ENCODE data around the gene BRD7.

The BRD7 gene

GRCh38 chr16:50293041-50293783 lies 75.6 kb downstream of the BRD7 start:
- in situ Hi-C loops (cut with HindIII; ENCODE audit: low sequenced_read_pairs) = no loop called here

GRCh38 chr16:50292566-50292948 lies 76.2 kb downstream of the BRD7 start:
- in situ Hi-C loops (cut with HindIII; ENCODE audit: low sequenced_read_pairs) = no loop called here

- in situ Hi-C loops (cut with HindIII; ENCODE audit: low sequenced_read_pairs) = no loop called here
Observed at GRCh38 chr16:50291719-50292565, 76.8 kb downstream of the BRD7 start.

DNA sequence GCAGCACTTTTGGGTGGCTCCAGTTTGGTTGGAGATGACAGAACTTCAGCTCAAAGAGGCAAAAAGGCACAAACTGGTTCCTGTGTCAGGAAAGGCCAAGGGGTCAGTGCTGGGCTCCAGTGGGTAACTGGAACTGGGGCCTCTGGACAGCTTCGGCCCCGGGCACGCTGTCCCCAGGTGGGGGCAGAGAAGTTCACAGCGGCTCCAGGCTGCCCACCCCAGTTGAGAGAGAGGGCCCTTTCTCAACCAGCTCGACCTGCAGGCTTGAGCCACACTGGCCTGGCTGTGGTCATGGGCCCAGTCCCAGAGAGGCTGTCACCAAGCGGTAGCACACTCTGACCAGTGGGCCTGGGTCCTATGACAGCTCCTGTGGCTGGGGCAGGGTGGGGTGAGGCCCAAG lies 77.9 kb downstream of the BRD7 start:
- in situ Hi-C loops (cut with HindIII; ENCODE audit: low sequenced_read_pairs) = no loop called here

DNA sequence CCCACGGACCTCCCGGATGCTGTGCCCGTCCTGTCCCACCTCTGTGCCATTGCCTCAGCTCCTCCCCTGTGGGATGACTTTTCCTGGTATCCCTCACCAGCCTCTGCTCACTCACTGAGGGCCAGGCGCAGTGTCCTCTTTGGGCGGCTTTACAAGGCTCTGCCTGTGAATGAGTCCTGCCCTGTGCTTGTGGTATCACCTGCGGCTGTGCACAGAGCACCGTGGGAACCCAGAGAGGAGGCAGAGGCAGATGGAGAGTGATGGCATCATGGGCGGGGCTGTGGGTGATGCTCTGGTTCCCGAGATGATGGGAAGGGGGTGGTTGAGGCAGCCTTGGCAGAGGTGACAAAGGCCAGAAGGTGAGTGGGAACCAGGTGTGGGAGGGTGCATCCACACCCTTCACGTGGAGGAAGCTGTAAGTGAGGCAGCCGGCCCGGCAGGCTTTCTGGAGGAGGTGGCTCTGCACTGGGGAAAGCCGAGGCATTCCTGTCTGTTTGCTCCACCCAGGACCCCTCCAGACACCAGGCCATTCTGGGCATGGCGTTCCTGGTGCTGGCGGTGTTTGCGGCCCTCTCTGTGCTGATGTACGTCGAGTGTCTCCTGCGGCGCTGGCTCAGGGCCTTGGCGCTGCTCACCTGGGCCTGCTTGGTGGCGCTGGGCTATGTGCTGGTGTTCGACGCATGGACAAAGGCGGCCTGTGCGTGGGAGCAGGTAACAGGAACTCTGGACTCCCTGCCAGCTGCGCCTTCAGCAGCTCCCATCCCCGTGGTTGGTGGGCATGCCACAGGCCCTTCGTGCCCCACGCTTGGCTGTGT lies 78.6 kb downstream of the BRD7 start:
- in situ Hi-C loops (cut with HindIII; ENCODE audit: low sequenced_read_pairs) = no loop called here

- in situ Hi-C loops (cut with HindIII; ENCODE audit: low sequenced_read_pairs) = no loop called here
Observed at GRCh38 chr16:50288920-50289319, 79.9 kb downstream of the BRD7 start.

GRCh38 chr16:50288026-50288425 lies 80.8 kb downstream of the BRD7 start:
- in situ Hi-C loops (cut with HindIII; ENCODE audit: low sequenced_read_pairs) = no loop called here

GRCh38 chr16:50286681-50287080 lies 82.1 kb downstream of the BRD7 start:
- in situ Hi-C loops (cut with HindIII; ENCODE audit: low sequenced_read_pairs) = no loop called here

- in situ Hi-C loops (cut with HindIII; ENCODE audit: low sequenced_read_pairs) = no loop called here
Observed at GRCh38 chr16:50285406-50286003, 83.3 kb downstream of the BRD7 start.

DNA sequence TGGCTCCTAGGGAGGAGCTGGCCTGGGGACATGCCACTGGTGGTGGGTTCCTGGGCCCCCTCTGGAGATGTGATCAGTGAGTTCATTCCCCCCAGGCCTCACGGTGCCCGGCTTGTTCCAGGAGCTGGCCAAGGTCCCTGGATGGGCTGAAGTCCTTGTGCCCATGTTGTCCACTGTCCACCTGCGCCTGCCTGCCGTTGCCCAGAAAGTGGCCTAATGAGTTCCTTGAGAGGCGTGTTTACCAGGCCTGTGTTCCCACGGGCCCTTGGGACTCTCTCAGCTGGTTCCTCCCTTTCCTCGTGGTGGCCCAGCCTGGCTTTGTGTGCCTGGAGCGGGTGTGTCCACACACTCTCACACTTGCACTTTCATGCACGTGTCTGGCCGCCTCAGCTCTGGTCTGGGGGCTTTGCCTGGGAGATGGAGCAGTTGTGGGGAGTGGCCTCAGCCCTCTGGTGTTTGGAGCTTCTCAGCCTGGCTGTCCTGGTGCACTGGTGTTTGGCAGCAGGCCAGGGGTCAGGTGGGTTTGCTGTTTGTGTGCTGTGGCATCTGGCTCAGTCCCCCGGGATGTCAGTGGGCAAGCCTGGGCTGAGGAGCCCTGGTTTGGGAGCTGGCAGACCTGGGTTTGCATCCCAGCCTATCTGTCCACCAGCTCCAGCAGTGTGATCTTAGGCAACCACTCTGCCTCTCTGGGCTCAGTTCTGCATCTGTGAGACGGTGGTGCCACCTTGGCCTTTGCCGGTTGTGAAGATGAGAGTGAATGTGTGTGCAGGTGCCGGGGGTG lies 84.5 kb downstream of the BRD7 start:
- in situ Hi-C loops (cut with HindIII; ENCODE audit: low sequenced_read_pairs) = no loop called here

DNA sequence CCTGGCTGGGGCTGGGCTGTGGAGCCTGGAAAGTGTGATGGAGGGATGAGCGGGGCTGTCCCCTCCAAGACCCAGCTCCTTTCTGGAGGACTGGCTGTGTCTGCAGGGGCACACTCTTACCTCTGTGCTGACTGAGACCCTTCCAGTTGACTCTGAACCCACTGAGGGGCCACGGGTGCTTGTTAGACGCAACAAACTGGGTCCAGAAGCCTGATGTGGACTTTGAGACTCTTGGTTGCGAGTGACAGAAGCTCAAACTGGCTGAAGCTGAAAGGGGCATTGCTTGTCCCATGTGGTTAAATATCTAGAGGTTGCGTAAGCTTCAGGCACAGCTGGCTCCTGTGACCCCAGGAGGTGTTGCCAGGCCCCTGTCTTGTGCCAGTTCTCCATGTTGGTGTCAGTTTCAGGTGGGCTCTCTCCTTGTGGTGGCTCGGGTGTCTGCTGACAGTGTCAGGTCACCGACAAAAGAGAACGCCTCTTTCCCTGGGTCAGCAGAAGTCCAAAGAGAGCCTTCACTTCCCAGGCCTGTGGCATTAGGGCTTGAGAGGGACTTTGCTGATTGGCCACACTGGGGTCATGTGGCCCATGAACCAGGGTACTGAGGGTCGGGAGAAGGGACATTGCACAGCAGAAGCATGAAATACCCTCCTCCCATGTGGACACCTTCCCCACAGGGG lies 85.7 kb downstream of the BRD7 start:
- in situ Hi-C loops (cut with HindIII; ENCODE audit: low sequenced_read_pairs) = no loop called here

GRCh38 chr16:50282010-50282538 lies 86.7 kb downstream of the BRD7 start:
- in situ Hi-C loops (cut with HindIII; ENCODE audit: low sequenced_read_pairs) = no loop called here

GRCh38 chr16:50281391-50282009 lies 87.3 kb downstream of the BRD7 start:
- in situ Hi-C loops (cut with HindIII; ENCODE audit: low sequenced_read_pairs) = no loop called here

DNA sequence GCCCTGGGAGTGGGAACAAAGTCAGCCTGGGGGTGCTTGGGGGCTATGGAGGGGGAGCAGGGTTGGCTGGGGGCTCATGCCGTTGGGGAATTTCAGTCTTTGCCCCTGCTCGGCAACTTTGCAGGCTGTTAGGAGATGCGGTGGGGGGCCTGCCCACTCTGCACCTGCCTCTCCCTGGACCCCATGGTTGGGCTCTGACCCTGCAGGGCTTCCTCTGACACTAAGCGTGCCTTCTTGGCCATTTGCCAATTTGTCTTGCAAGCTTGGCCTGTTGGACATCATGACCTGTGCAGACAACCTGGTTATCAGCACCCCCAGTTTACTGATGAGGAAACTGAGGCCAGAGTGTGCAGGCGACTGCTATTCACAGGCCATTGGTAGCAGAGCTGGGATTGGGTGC lies 87.9 kb downstream of the BRD7 start:
- in situ Hi-C loops (cut with HindIII; ENCODE audit: low sequenced_read_pairs) = no loop called here

- in situ Hi-C loops (cut with HindIII; ENCODE audit: low sequenced_read_pairs) = no loop called here
Observed at GRCh38 chr16:50279504-50279865, 89.3 kb downstream of the BRD7 start.

- in situ Hi-C loops (cut with HindIII; ENCODE audit: low sequenced_read_pairs) = no loop called here
Observed at GRCh38 chr16:50278251-50278650, 90.5 kb downstream of the BRD7 start.

DNA sequence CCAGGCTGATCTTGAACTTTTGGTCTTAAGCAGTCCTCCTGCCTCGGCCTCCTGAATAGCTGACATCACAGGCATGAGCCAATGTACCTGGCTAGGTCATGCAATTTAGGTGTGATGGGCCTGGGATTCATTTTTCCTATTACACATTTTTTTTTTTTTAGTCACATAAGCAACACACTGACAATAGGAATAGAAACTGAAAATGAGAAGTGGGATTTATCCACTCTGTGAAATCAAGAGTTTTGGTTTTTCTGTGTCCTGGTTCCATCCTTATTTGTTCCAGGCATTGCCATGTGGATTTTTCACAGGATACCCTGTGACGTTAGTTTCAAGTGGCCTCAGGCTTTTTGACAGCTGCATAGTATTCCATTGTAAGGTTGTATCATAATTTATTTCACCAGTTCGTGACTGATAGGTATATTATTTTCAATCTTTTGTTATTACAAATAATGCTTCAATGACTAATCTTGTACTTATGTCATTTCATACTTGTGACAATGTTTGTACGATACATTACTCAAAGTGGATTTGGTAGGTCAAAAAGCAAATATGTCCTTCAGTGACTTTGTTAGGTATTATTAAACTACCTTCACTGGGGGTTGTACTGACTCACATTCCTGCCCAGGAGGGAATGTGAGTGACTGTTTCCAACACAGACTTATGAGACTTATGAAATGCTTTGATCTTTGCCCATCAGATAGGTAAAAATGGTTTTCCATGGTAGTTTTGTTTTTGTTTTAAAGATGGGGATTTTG lies 91.8 kb downstream of the BRD7 start:
- in situ Hi-C loops (cut with HindIII; ENCODE audit: low sequenced_read_pairs) = no loop called here

GRCh38 chr16:50276326-50276640 lies 92.5 kb downstream of the BRD7 start:
- in situ Hi-C loops (cut with HindIII; ENCODE audit: low sequenced_read_pairs) = no loop called here
